B cell (primary cell): ENCODE measurements around the gene SCEL. TPM values are rescaled to one million over a fixed set of nuclear protein-coding genes. Genes with fewer than 3 reads are reported as not detected.

Experiments
- ATAC-seq: fragments of 200-7000 bp; cut with Tn5 transposase; one replicate; pipeline ENCODE4 v1.10.0; 2021; ENCODE audit warnings: low read depth, mild to moderate bottlenecking, moderate number of reproducible peaks, moderate library complexity
- CTCF ChIA-PET: fragments of 350-600 bp; sonication (Branson Sonifier 250); formaldehyde crosslinking; loops from one replicate; lab custom pipeline; 2021; ENCODE audit warnings: antibody characterized with exemption, inconsistent platforms; lab: Charles Lee
- POLR2A ChIA-PET: fragments of 350-600 bp; sonication (Branson Sonifier 250); formaldehyde crosslinking; loops from one replicate; lab custom pipeline; 2021; ENCODE audit warnings: antibody characterized with exemption; lab: Charles Lee
- DNase-seq: peaks from one replicate; pipeline ENCODE4 v3.0.0; 2013
- H2AFZ ChIP-seq: 2 replicates; pipeline ENCODE4 v1.6.1; 2012; ENCODE audit warnings: mild to moderate bottlenecking, low read depth, low read length; ENCODE audit not compliant: insufficient read depth, poor library complexity, severe bottlenecking
- H3K27ac ChIP-seq, 2 donors: 1 replicate in 1 of 2; 2 replicates in 1 of 2; pipeline ENCODE4 v1.5.1; 2012 to 2013; ENCODE audit warnings: low read length in 2 of 2, mild to moderate bottlenecking in 2 of 2, moderate library complexity in 1 of 2
- H3K27me3 ChIP-seq, 4 experiments: fragments of 200-600 bp in 1 of 4; sonication (generic) in 1 of 4; replicated peaks in 1 of 4; 1 replicate in 2 of 4; 2 replicates in 2 of 4; pipeline versions ENCODE4 v1.6.1 to v1.7.0; 2013 to 2016; ENCODE audit warnings: low read length in 3 of 4, mild to moderate bottlenecking in 2 of 4, mixed read lengths in 1 of 4, moderate library complexity in 1 of 4; ENCODE audit not compliant: insufficient read depth in 4 of 4, control insufficient read depth in 3 of 4; ENCODE audit errors: control extremely low read depth in 1 of 4
- H3K36me3 ChIP-seq, 2 experiments: replicated peaks in 1 of 2; 1 replicate in 1 of 2; 2 replicates in 1 of 2; pipeline versions ENCODE4 v1.6.1 to v1.7.1; 2013; ENCODE audit warnings: low read length in 1 of 2; ENCODE audit not compliant: insufficient read depth in 2 of 2, control insufficient read depth in 1 of 2; ENCODE audit errors: control extremely low read depth in 1 of 2, extremely low read depth in 1 of 2
- H3K4me1 ChIP-seq, 2 donors: fragments of 200-600 bp in 1 of 2; sonication (generic) in 1 of 2; 1 replicate in 1 of 2; 2 replicates in 1 of 2; pipeline versions ENCODE4 v1.5.1 to v1.6.1; 2013 to 2017; ENCODE audit warnings: low read length in 2 of 2; ENCODE audit not compliant: control insufficient read depth in 2 of 2, insufficient read depth in 2 of 2
- H3K4me2 ChIP-seq: replicated peaks from 2 replicates; pipeline ENCODE3; 2012; ENCODE audit warnings: mild to moderate bottlenecking, low read depth, low read length; ENCODE audit not compliant: poor library complexity, severe bottlenecking
- H3K4me3 ChIP-seq, 5 experiments: fragments of 200-600 bp in 1 of 5; sonication (generic) in 1 of 5; 1 replicate in 3 of 5; 2 replicates in 2 of 5; pipeline versions ENCODE4 v1.5.1 to v1.7.0; 2011 to 2016; ENCODE audit warnings: low read length in 4 of 5, mild to moderate bottlenecking in 4 of 5, low read depth in 2 of 5, control low read depth in 1 of 5, moderate library complexity in 1 of 5; ENCODE audit not compliant: insufficient read depth in 1 of 5; ENCODE audit errors: control extremely low read depth in 1 of 5, extremely low read depth in 1 of 5
- H3K79me2 ChIP-seq: fragments of 200-600 bp; sonication (generic); one replicate; pipeline ENCODE4 v1.6.0; 2016; ENCODE audit warnings: low read length; ENCODE audit not compliant: control insufficient read depth, insufficient read depth
- H3K9ac ChIP-seq: fragments of 200-600 bp; sonication (generic); 2 replicates; pipeline ENCODE4 v1.6.1; 2017; ENCODE audit warnings: mild to moderate bottlenecking, low read length, moderate library complexity
- H3K9me3 ChIP-seq, 3 donors: one replicate each; pipeline versions ENCODE4 v1.6.1 to v1.7.1; 2013; ENCODE audit warnings: low read length in 2 of 3; ENCODE audit not compliant: control insufficient read depth in 2 of 3, insufficient read depth in 1 of 3; ENCODE audit errors: control extremely low read depth in 1 of 3
- H4K20me1 ChIP-seq: 2 replicates; pipeline ENCODE4 v1.6.0; 2012; ENCODE audit warnings: mild to moderate bottlenecking, low read length; ENCODE audit not compliant: insufficient read depth, control insufficient read depth, poor library complexity, severe bottlenecking
- H3K27ac Mint-ChIP-seq: one replicate; pipeline ENCODE4 v1.8.0; 2021; ENCODE audit warnings: mixed read lengths
- H3K27me3 Mint-ChIP-seq: one replicate; pipeline ENCODE4 v1.8.0; 2021; ENCODE audit warnings: mixed read lengths
- H3K4me1 Mint-ChIP-seq: one replicate; pipeline ENCODE4 v1.8.0; 2021; ENCODE audit warnings: mixed read lengths
- H3K4me3 Mint-ChIP-seq: one replicate; pipeline ENCODE4 v1.8.0; 2021; ENCODE audit warnings: mixed read lengths
- H3K9me3 Mint-ChIP-seq: one replicate; pipeline ENCODE4 v1.8.0; 2022; ENCODE audit warnings: mixed read lengths; ENCODE audit not compliant: insufficient read depth
- EZH2 ChIP-seq: IDR thresholded peaks from 2 replicates; pipeline ENCODE4 v1.6.1; 2012; ENCODE audit warnings: borderline replicate concordance, low read depth, mild to moderate bottlenecking, moderate library complexity, low read length; ENCODE audit not compliant: insufficient read depth, poor library complexity, severe bottlenecking
- WGBS: methylation state at CpG from one replicate; pipeline ENCODE4 v1.1.5; 2013; ENCODE audit warnings: missing lambda C conversion rate; ENCODE audit not compliant: insufficient coverage; 5-methylcytosine and 5-hydroxymethylcytosine counted together
- intact Hi-C: fragments of 100-400 bp; cut with micrococcal nuclease; formaldehyde crosslinking; loops from one replicate; pipeline ENCODE4 v1.10.0; 2022
- polyA plus RNA-seq: library from polyadenylated mRNA; depleted of rRNA; stranded (reverse); fragments of >200 nt; gene quantifications from 2 replicates; pipeline ENCODE4 v1.2.3, GENCODE V29; 2012
- total RNA-seq, 2 donors: library from RNA; stranded (reverse); fragments of 120-200 nt in 1 of 2; gene quantifications; 1 replicate in 1 of 2; 2 replicates in 1 of 2; pipeline versions ENCODE4 v1.2.3 to v1.2.4, GENCODE V29; 2013 to 2022
- TF ChIP-seq, protein P1 (sequence below): fragments of 200-600 bp; IDR thresholded peaks from one replicate; pipeline ENCODE4 v1.8.0; 2022; ENCODE audit warnings: antibody characterized with exemption, mild to moderate bottlenecking

Gene SCEL
- total and polyA plus RNA-seq, 2 donors (not counting 1 experiment from before 2014, with no cell fraction given): not detected

DNA sequence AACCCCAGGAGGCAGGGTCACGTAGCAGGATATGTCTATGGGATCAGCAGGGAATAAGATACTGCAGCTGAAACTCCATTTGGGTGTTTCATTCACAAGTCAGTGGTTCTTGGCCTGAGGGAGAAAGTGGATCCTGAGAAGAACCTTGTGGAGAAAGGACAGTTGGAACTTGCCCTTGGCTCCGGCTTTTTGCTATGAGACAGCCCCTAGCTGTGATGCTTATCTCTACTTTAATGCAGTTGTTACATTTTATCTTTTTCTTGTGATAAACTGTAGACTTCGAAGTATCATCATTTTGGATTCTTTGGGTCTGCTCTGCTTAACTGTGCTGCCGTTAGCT, 6.0 kb upstream of the SCEL start:
- CTCF ChIA-PET: interaction anchor here (1.0 to 1.4 kb wide), 2 partner anchors 51 to 64 kb away, joined by 3 read pairs; no protein-coding TSS in a partner anchor
- intact Hi-C loops: no loop called here
- no peaks in the 10 kb centered on the region for H3K9me3 Mint-ChIP-seq
- peaks cover 7% of the 10 kb centered on the region for H3K27me3 Mint-ChIP-seq
- Histone ChIP-seq H3K4me3 (no peak overlapping the region), H3K27me3 (peaks cover 0 to 5% (median 0%) of the 10 kb centered on the region in 4 experiments), H3K9me3 (no peaks in the 10 kb centered on the region), H3K79me2 (no peaks in the 10 kb centered on the region), H2AFZ (no peak overlapping the region), H4K20me1 (no peaks in the 10 kb centered on the region), H3K4me1 (no peaks in the 10 kb centered on the region), H3K9ac (no peak overlapping the region), H3K27ac (no peak overlapping the region), H3K4me2 (no peak overlapping the region), H3K36me3 (no peaks in the 10 kb centered on the region)
- WGBS: 96% methylated on average over 3 of the region's 4 CpGs
- no peak overlapping the region for H3K27ac Mint-ChIP-seq
- POLR2A ChIA-PET: no interaction called here
- no peak for ATAC-seq
- no peak for TF ChIP-seq EZH2
- TF ChIP-seq, protein P1, sequence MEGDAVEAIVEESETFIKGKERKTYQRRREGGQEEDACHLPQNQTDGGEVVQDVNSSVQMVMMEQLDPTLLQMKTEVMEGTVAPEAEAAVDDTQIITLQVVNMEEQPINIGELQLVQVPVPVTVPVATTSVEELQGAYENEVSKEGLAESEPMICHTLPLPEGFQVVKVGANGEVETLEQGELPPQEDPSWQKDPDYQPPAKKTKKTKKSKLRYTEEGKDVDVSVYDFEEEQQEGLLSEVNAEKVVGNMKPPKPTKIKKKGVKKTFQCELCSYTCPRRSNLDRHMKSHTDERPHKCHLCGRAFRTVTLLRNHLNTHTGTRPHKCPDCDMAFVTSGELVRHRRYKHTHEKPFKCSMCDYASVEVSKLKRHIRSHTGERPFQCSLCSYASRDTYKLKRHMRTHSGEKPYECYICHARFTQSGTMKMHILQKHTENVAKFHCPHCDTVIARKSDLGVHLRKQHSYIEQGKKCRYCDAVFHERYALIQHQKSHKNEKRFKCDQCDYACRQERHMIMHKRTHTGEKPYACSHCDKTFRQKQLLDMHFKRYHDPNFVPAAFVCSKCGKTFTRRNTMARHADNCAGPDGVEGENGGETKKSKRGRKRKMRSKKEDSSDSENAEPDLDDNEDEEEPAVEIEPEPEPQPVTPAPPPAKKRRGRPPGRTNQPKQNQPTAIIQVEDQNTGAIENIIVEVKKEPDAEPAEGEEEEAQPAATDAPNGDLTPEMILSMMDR: no peak
- H3K4me3 Mint-ChIP-seq: no peak overlapping the region
- no peaks in the 10 kb centered on the region for H3K4me1 Mint-ChIP-seq
- DNase-seq: no peak

DNA sequence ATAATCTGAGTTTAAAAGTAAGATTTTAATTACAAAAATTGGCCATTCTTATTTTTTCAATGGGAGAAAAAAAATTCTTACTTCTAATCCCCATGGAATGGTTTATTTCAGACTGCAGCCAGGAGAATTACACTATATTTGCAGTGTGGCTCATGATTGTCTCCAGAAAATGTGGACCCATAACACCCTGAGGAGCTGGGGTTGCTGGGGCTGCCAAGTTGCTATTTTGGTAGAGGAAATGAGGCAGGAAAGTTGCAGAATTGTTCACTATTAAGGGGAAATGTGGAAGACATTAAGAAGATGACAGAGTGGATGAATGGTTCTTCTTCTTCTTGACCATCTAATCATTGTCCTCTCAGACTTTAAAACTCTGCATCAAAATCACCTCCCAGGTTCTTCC, 4.6 kb upstream of the SCEL start:
- no peak overlapping the region for H3K4me2 ChIP-seq
- POLR2A ChIA-PET: no interaction called here
- no peaks in the 10 kb centered on the region for H3K9me3 Mint-ChIP-seq
- intact Hi-C loops: no loop called here
- peaks cover 7% of the 10 kb centered on the region for H3K27me3 Mint-ChIP-seq
- CTCF ChIA-PET: no interaction called here
- no peaks in the 10 kb centered on the region for H3K9me3 ChIP-seq
- ATAC-seq (no peak), DNase-seq (no peak)
- H2AFZ ChIP-seq: no peak overlapping the region
- no peak overlapping the region for H3K4me3 Mint-ChIP-seq
- no peaks in the 10 kb centered on the region for H3K79me2 ChIP-seq
- TF ChIP-seq, protein P1: no peak
- TF ChIP-seq EZH2: no peak
- H3K9ac ChIP-seq: no peak overlapping the region
- no peaks in the 10 kb centered on the region for H3K4me1 ChIP-seq
- H4K20me1 ChIP-seq: no peaks in the 10 kb centered on the region
- no peaks in the 10 kb centered on the region for H3K27me3 ChIP-seq
- no peak overlapping the region for H3K27ac ChIP-seq
- H3K4me3 ChIP-seq: no peak overlapping the region
- no peaks in the 10 kb centered on the region for H3K36me3 ChIP-seq
- no peak overlapping the region for H3K27ac Mint-ChIP-seq
- no peaks in the 10 kb centered on the region for H3K4me1 Mint-ChIP-seq
